Subcutaneous adipose tissue (tissue), 4 donors: ENCODE data around the gene SLC7A6OS. TPM values are rescaled to one million over a fixed set of nuclear protein-coding genes. Genes with fewer than 3 reads are reported as not detected.

Experiments used
- total RNA-seq, 4 donors: library from RNA; depleted of rRNA; stranded (reverse); fragments of >200 nt; gene quantifications; one replicate each; pipeline ENCODE4 v1.1.0, GENCODE V29; 2016
- TF ChIP-seq, protein P1 (sequence below): fragments of 450-650 bp; IDR thresholded peaks from one replicate; pipeline ENCODE4 v1.5.1; 2016; ENCODE audit warnings: low read depth, mild to moderate bottlenecking, control low read depth, antibody characterized with exemption, moderate library complexity

Gene SLC7A6OS
- total RNA-seq, 4 donors from 2014 or later: 10.4 to 16.8 (median 14.8) TPM

DNA sequence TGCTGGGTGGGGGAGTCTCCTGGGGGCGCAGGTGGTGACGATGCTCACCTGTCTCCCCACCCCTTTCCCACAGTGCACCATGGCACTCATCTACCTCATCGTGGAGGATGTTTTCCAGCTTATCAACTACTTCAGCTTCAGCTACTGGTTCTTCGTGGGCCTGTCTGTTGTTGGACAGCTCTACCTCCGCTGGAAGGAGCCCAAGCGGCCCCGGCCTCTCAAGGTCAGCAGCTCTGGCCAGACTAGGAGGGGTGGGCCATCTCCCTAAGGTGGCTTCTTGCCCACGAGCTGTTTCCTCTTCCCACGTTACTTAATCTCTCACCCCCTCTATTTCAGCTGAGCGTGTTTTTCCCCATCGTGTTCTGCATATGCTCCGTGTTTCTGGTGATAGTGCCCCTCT lies 14.5 kb downstream of the SLC7A6OS start:
- TF ChIP-seq, protein P1, sequence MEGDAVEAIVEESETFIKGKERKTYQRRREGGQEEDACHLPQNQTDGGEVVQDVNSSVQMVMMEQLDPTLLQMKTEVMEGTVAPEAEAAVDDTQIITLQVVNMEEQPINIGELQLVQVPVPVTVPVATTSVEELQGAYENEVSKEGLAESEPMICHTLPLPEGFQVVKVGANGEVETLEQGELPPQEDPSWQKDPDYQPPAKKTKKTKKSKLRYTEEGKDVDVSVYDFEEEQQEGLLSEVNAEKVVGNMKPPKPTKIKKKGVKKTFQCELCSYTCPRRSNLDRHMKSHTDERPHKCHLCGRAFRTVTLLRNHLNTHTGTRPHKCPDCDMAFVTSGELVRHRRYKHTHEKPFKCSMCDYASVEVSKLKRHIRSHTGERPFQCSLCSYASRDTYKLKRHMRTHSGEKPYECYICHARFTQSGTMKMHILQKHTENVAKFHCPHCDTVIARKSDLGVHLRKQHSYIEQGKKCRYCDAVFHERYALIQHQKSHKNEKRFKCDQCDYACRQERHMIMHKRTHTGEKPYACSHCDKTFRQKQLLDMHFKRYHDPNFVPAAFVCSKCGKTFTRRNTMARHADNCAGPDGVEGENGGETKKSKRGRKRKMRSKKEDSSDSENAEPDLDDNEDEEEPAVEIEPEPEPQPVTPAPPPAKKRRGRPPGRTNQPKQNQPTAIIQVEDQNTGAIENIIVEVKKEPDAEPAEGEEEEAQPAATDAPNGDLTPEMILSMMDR: no peak

DNA sequence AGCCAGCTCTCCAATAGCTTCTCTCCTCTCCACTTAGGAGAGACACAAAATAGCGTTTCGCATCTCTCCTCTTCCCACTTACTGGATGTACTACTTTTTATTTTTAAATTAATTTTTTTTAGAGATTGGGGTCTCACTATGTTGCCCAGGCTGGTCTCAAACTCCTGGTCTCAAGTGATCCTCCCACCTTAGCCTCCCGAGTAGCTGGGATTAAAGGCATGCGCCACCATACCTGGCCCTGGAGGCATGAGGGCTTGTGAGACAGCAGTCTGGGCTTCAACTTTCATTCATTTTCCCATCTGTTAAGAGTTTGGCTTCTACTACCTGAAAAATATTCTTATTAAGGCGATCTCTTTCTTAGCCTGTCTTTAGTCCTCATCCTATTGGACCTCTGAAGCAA lies 18.3 kb downstream of the SLC7A6OS start:
- TF ChIP-seq, protein P1: no peak

DNA sequence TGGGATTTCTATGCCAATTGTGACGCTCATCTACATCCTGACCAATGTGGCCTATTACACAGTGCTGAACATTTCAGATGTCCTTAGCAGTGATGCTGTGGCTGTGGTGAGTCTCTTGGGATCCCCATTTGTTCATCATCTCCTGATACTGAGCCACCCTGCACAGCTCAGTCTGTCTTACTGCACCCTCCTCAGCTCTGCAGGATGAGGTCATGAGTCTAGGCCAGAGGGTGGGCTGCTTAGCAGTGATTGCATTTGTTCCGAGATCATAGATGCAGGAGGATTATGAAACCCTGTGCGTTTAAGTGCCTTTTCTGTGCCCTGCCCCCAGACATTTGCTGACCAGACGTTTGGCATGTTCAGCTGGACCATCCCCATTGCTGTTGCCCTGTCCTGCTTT lies 19.5 kb downstream of the SLC7A6OS start:
- TF ChIP-seq, protein P1: no peak

DNA sequence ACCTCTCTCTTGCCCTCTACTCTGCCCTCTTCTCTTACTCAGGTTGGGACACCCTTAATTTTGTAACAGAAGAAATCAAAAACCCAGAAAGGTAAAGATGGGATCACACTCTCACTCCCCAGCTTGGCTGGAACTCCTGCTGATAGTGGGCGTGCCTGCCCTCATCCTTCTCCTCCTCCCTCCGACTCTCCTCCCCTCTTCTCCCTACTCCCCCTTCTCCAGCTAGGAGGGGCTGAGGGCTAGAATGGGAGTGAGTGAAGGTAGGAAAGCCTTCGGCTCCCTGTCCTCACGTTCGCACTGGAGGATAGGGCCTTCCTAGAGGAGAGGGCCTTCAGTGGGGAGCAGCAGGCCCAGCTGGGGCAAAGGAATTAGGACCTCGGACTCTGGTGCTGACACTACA lies 20.3 kb downstream of the SLC7A6OS start:
- TF ChIP-seq, protein P1: no peak

DNA sequence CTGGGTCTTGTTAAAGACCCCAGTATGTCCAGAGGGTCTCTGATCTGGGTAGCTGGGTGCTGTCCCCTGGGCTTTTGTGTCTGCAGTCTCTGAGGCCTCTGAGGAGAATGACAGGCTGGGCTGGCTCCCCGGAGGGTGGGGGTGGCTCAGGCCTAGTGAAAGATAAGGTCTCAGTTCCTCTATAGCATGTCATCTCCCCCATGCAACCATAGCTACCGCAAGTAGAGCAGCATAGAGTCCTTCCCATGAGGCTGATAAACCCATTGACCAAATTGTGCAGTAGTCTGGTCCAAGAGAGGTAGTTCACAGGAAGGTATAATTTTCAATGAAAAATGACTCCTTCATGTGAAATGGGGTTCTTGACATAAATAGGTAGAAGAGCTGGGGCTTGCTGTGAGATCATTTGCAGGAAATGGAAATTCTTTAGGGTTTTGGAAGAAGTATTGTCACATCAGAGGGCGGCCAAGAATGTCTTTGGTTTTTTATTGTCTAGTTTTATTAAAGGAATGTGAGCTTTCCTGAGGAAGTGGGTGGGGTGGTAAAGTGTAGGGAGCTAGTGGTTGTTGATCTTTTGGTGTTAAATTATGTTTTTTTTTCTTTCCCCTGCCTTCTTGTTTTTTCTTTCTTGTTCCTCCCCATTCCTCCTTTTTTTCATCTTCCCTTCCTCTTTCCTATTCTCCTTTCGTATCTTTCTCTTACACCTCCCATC lies 21.0 kb downstream of the SLC7A6OS start:
- TF ChIP-seq, protein P1: no peak

DNA sequence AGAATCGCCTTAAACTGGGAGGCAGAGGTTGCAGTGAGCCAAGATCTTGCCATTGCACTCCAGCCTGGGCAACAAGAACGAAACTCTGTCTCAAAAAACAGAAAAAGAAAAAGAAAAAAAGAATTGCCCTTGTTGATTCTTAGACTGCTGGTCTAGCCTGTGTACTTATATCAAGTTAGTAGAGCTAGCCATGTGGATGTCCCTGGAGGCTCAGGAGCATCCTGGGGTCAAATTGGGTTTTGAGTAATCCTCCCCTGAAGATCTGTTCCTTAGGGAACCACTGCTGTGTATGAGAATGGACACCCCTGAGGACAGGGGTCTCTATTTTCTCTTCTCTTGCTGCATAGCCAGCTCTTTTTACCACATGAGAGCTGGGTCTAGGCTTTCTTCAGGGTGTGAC lies 21.5 kb downstream of the SLC7A6OS start:
- TF ChIP-seq, protein P1: no peak

DNA sequence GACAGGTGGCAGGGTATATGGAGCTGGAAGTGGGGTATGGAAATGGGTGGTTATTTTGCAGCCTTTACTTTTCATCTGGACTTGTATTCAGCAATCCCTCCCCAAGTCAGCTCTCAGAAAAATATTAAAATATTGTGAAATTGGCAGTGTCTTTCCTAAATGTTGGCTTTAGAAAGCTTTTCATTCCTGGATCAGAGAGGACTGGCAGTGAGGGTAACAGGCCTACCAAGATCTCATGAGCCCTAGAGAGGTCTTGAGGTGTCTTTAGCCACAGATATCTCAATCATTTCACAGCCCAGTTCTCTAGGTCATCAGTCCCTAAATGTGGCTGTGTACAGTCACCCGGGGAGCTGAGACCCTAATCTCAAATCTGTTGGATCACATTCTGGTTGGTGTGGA lies 22.5 kb downstream of the SLC7A6OS start:
- TF ChIP-seq, protein P1: no peak
